Vagina (tissue), 2 donors: ENCODE results near the gene PPFIBP2.

Experiments
- CTCF ChIP-seq, 3 experiments: fragments of 450-650 bp in 2 of 3; fragments of 200-600 bp in 1 of 3; sonication (generic) in 1 of 3; IDR thresholded peaks; one replicate each; pipeline ENCODE4 v1.5.1; 2017 to 2019; ENCODE audit warnings: antibody characterized with exemption in 3 of 3, mild to moderate bottlenecking in 2 of 3, moderate library complexity in 2 of 3
- POLR2A ChIP-seq, 2 donors: fragments of 450-650 bp; IDR thresholded peaks; one replicate each; pipeline ENCODE4 v1.6.1; 2017; ENCODE audit warnings: antibody characterized with exemption in 2 of 2, mild to moderate bottlenecking in 2 of 2, moderate library complexity in 2 of 2

- TF ChIP-seq CTCF (IDR thresholded peaks at IDR 0.05) (no peak), POLR2A (IDR thresholded peaks at IDR 0.05) (no peak)
Measured at GRCh38 chr11:7564803-7565202, 51.0 kb downstream of the PPFIBP2 start.
